ENCODE measurements around the gene TTLL13. TPM values are rescaled to one million over a fixed set of nuclear protein-coding genes. Genes with fewer than 3 reads are reported as not detected.

Gene TTLL13
- total and polyA plus RNA-seq, 2 donors (not counting 1 experiment from before 2014, with no cell fraction given) = 0.33 to 0.42 TPM

GRCh38 chr15:90287101-90287500, 37.7 kb downstream of the TTLL13 start:
- H3K79me2 ChIP-seq (ENCODE audit: control insufficient read depth, insufficient read depth, low read length) = no peaks in the 10 kb centered on the region
- peaks cover 7% of the 10 kb centered on the region for H3K4me1 Mint-ChIP-seq
- ChIA-PET POLR2A (interaction anchor here (0.6 kb wide), 1 partner anchor 28 kb away, joined by 3 read pairs; no protein-coding TSS in a partner anchor), CTCF (interaction anchor here (0.6 to 4.1 kb wide), 18 partner anchors 10 to 412 kb away, joined by 3 to 29 read pairs (median 3); partner anchors contain the start of genes CIB1 and NGRN)
- H3K9ac ChIP-seq (ENCODE audit: low read length) = no peak overlapping the region
- no peak overlapping the region for H3K27ac ChIP-seq (ENCODE audit: low read length in 2 of 2)
- ATAC-seq (ENCODE audit: low read depth) = no peak
- no peak overlapping the region for H2AFZ ChIP-seq (ENCODE audit: insufficient read depth, low read depth, low read length, poor library complexity, severe bottlenecking)
- TF ChIP-seq EZH2 (IDR thresholded peaks at IDR 0.05; ENCODE audit: borderline replicate concordance, insufficient read depth, low read depth, low read length, poor library complexity, severe bottlenecking) (no peak), CTCF (IDR thresholded peaks at IDR 0.05) (no peak)
- DNase-seq = no peak
- no peaks in the 10 kb centered on the region for H3K27me3 ChIP-seq (replicated peaks in 1 of 4; ENCODE audit: control extremely low read depth in 1 of 4, control insufficient read depth in 3 of 4, insufficient read depth in 4 of 4, low read length in 3 of 4)
- H3K4me3 Mint-ChIP-seq = no peak overlapping the region
- intact Hi-C loops (cut with micrococcal nuclease) = loop anchor here (5.0 kb wide), 1 partner anchor 55 kb away; the partner anchor contains the start of genes CIB1 and GDPGP1
- no peak overlapping the region for H3K4me3 ChIP-seq (ENCODE audit: control extremely low read depth in 1 of 5, extremely low read depth in 1 of 5, insufficient read depth in 1 of 5, low read depth in 2 of 5, low read length in 4 of 5)
- H3K36me3 ChIP-seq (replicated peaks in 1 of 2; ENCODE audit: control extremely low read depth in 1 of 2, control insufficient read depth in 1 of 2, extremely low read depth in 1 of 2, insufficient read depth in 2 of 2, low read length in 1 of 2) = no peaks in the 10 kb centered on the region
- H3K4me2 ChIP-seq (replicated peaks; ENCODE audit: low read depth, low read length, poor library complexity, severe bottlenecking) = no peak overlapping the region
- H3K9me3 ChIP-seq (ENCODE audit: control extremely low read depth in 1 of 3, control insufficient read depth in 2 of 3, insufficient read depth in 1 of 3, low read length in 2 of 3) = peaks cover 0 to 5% (median 0%) of the 10 kb centered on the region in 3 donors
- no peaks in the 10 kb centered on the region for H4K20me1 ChIP-seq (ENCODE audit: control insufficient read depth, insufficient read depth, low read length, poor library complexity, severe bottlenecking)
- H3K4me1 ChIP-seq (ENCODE audit: control insufficient read depth in 2 of 2, insufficient read depth in 2 of 2, low read length in 2 of 2) = no peaks in the 10 kb centered on the region
- H3K27ac Mint-ChIP-seq = no peak overlapping the region
- no peaks in the 10 kb centered on the region for H3K27me3 Mint-ChIP-seq
- no CpG with 5 or more reads among the region's 5 CpGs for WGBS (ENCODE audit: insufficient coverage)
- no peaks in the 10 kb centered on the region for H3K9me3 Mint-ChIP-seq (ENCODE audit: insufficient read depth)

- no peak overlapping the region for H2AFZ ChIP-seq (ENCODE audit: insufficient read depth, low read depth, low read length, poor library complexity, severe bottlenecking)
- no peak overlapping the region for H3K9ac ChIP-seq (ENCODE audit: low read length)
- Mint-ChIP-seq H3K27me3 (no peaks in the 10 kb centered on the region), H3K27ac (no peak overlapping the region), H3K4me3 (no peak overlapping the region), H3K4me1 (peaks cover 7% of the 10 kb centered on the region), H3K9me3 (ENCODE audit: insufficient read depth) (no peaks in the 10 kb centered on the region)
- DNase-seq (no peak), ATAC-seq (ENCODE audit: low read depth) (no peak)
- no peak overlapping the region for H3K4me2 ChIP-seq (replicated peaks; ENCODE audit: low read depth, low read length, poor library complexity, severe bottlenecking)
- intact Hi-C loops (cut with micrococcal nuclease) = loop anchor here (5.0 kb wide), 1 partner anchor 56 kb away; the partner anchor contains the start of genes CIB1 and GDPGP1
- no peaks in the 10 kb centered on the region for H3K79me2 ChIP-seq (ENCODE audit: control insufficient read depth, insufficient read depth, low read length)
- no peaks in the 10 kb centered on the region for H4K20me1 ChIP-seq (ENCODE audit: control insufficient read depth, insufficient read depth, low read length, poor library complexity, severe bottlenecking)
- CTCF ChIA-PET = interaction anchor here (0.7 to 4.1 kb wide), 12 partner anchors 12 to 157 kb away, joined by 3 to 29 read pairs (median 6); partner anchors contain the start of genes CIB1 and NGRN
- TF ChIP-seq CTCF (IDR thresholded peaks at IDR 0.05) = no peak
- TF ChIP-seq EZH2 (IDR thresholded peaks at IDR 0.05; ENCODE audit: borderline replicate concordance, insufficient read depth, low read depth, low read length, poor library complexity, severe bottlenecking) = no peak
- no peak overlapping the region for H3K27ac ChIP-seq (ENCODE audit: low read length in 2 of 2)
- H3K9me3 ChIP-seq (ENCODE audit: control extremely low read depth in 1 of 3, control insufficient read depth in 2 of 3, insufficient read depth in 1 of 3, low read length in 2 of 3) = peaks cover 0 to 5% (median 0%) of the 10 kb centered on the region in 3 donors
- H3K4me1 ChIP-seq (ENCODE audit: control insufficient read depth in 2 of 2, insufficient read depth in 2 of 2, low read length in 2 of 2) = no peaks in the 10 kb centered on the region
- no peaks in the 10 kb centered on the region for H3K27me3 ChIP-seq (replicated peaks in 1 of 4; ENCODE audit: control extremely low read depth in 1 of 4, control insufficient read depth in 3 of 4, insufficient read depth in 4 of 4, low read length in 3 of 4)
- 88% methylated on average over 2 of the region's 6 CpGs for WGBS (ENCODE audit: insufficient coverage)
- POLR2A ChIA-PET = interaction anchor here (0.6 kb wide), 1 partner anchor 126 kb away, joined by 9 read pairs; no protein-coding TSS in a partner anchor
- H3K36me3 ChIP-seq (replicated peaks in 1 of 2; ENCODE audit: control extremely low read depth in 1 of 2, control insufficient read depth in 1 of 2, extremely low read depth in 1 of 2, insufficient read depth in 2 of 2, low read length in 1 of 2) = no peaks in the 10 kb centered on the region
- no peak overlapping the region for H3K4me3 ChIP-seq (ENCODE audit: control extremely low read depth in 1 of 5, extremely low read depth in 1 of 5, insufficient read depth in 1 of 5, low read depth in 2 of 5, low read length in 4 of 5)
Measured at GRCh38 chr15:90287946-90288345, 38.6 kb downstream of the TTLL13 start.
